Natural killer cell (primary cell): ENCODE data around the gene CCNK. TPM values are rescaled to one million over a fixed set of nuclear protein-coding genes. Genes with fewer than 3 reads are reported as not detected.

ENCODE experiments used
- ATAC-seq, 3 donors: fragments of 150-1000 bp in 2 of 3; fragments of 200-7000 bp in 1 of 3; cut with Tn5 transposase; 1 replicate in 1 of 3; 2 replicates in 2 of 3; pipeline ENCODE4 v1.10.0; 2021; ENCODE audit warnings: mild to moderate bottlenecking in 2 of 3, moderate library complexity in 2 of 3
- DNase-seq, 2 donors: peaks; one replicate each; pipeline versions ENCODE4 v3.0.0 to v3.0.0-alpha.2; 2013 to 2021; ENCODE audit warnings: mixed read lengths in 1 of 2
- H3K27ac ChIP-seq: one replicate; pipeline ENCODE4 v1.5.1; 2013; ENCODE audit warnings: mild to moderate bottlenecking, low read length
- H3K27me3 ChIP-seq: one replicate; pipeline ENCODE4 v1.6.1; 2013; ENCODE audit warnings: low read length; ENCODE audit not compliant: control insufficient read depth, insufficient read depth
- H3K36me3 ChIP-seq: one replicate; pipeline ENCODE4 v1.6.1; 2013; ENCODE audit warnings: low read length; ENCODE audit not compliant: control insufficient read depth, insufficient read depth
- H3K4me1 ChIP-seq: one replicate; pipeline ENCODE4 v1.6.1; 2013; ENCODE audit warnings: low read length; ENCODE audit not compliant: control insufficient read depth, insufficient read depth
- H3K4me3 ChIP-seq: one replicate; pipeline ENCODE4 v1.5.1; 2013; ENCODE audit warnings: low read length
- H3K9me3 ChIP-seq: one replicate; pipeline ENCODE4 v1.6.1; 2013; ENCODE audit warnings: low read length; ENCODE audit not compliant: control insufficient read depth, insufficient read depth
- H3K27ac Mint-ChIP-seq, 2 donors: one replicate each; pipeline ENCODE4 v1.8.0; 2022; ENCODE audit warnings: mild to moderate bottlenecking in 2 of 2, mixed read lengths in 2 of 2, moderate library complexity in 1 of 2
- H3K27me3 Mint-ChIP-seq, 2 donors: one replicate each; pipeline ENCODE4 v1.8.0; 2022; ENCODE audit warnings: low read depth in 2 of 2, mixed read lengths in 2 of 2
- H3K36me3 Mint-ChIP-seq: one replicate; pipeline ENCODE4 v1.8.0; 2022; ENCODE audit warnings: mixed read lengths
- H3K4me1 Mint-ChIP-seq, 2 donors: one replicate each; pipeline ENCODE4 v1.8.0; 2022; ENCODE audit warnings: mixed read lengths in 2 of 2
- H3K4me3 Mint-ChIP-seq: one replicate; pipeline ENCODE4 v1.8.0; 2022; ENCODE audit warnings: mild to moderate bottlenecking, moderate library complexity, mixed read lengths
- H3K9me3 Mint-ChIP-seq, 2 donors: one replicate each; pipeline ENCODE4 v1.8.0; 2022; ENCODE audit warnings: mixed read lengths in 2 of 2
- CTCF ChIP-seq: fragments of 200-600 bp; IDR thresholded peaks from one replicate; pipeline ENCODE4 v1.8.0; 2022; ENCODE audit warnings: antibody characterized with exemption
- WGBS: methylation state at CpG from one replicate; pipeline ENCODE4 v1.1.7; 2013; ENCODE audit warnings: missing lambda C conversion rate; ENCODE audit not compliant: insufficient coverage; 5-methylcytosine and 5-hydroxymethylcytosine counted together
- intact Hi-C: fragments of 100-400 bp; cut with micrococcal nuclease; formaldehyde crosslinking; loops from one replicate; pipeline ENCODE4 v1.14.2; 2022
- total RNA-seq, 4 donors: library from RNA; stranded (reverse); fragments of 120-200 nt in 1 of 4; gene quantifications; one replicate each; pipeline versions ENCODE4 v1.2.3 to v1.2.4, GENCODE V29; 2013 to 2022

The CCNK gene
- total RNA-seq, 3 donors from 2014 or later (not counting 1 experiment from before 2014, with no cell fraction given), result 155 to 168 (median 165) TPM

- Mint-ChIP-seq H3K9me3 (no peaks in the 10 kb centered on the region), H3K27ac (peak overlapping the region; percentile 96 to 97), H3K4me1 (peaks cover 74 to 82% of the 10 kb centered on the region in 2 donors), H3K36me3 (no peaks in the 10 kb centered on the region), H3K27me3 (no peaks in the 10 kb centered on the region), H3K4me3 (peak overlapping the region; percentile 97)
- intact Hi-C loops, result loop anchor here (1.0 to 2.0 kb wide), 4 partner anchors 45 to 203 kb away; partner anchors contain the start of genes CCDC85C and CYP46A1
- DNase-seq (peak in 1 of 2 donors; percentile 61), ATAC-seq (no peak)
- peak overlapping the region; percentile 94 for H3K4me3 ChIP-seq
- no peak for TF ChIP-seq CTCF
- peaks cover 21% of the 10 kb centered on the region for H3K4me1 ChIP-seq
- H3K27ac ChIP-seq, result peak overlapping the region; percentile 94
- 0% methylated on average over 17 of the region's 17 CpGs for WGBS
- no peaks in the 10 kb centered on the region for H3K27me3 ChIP-seq
- H3K36me3 ChIP-seq, result no peaks in the 10 kb centered on the region
- no peaks in the 10 kb centered on the region for H3K9me3 ChIP-seq
Observed at GRCh38 chr14:99481745-99482099, 513 bp downstream of the CCNK start.

DNA sequence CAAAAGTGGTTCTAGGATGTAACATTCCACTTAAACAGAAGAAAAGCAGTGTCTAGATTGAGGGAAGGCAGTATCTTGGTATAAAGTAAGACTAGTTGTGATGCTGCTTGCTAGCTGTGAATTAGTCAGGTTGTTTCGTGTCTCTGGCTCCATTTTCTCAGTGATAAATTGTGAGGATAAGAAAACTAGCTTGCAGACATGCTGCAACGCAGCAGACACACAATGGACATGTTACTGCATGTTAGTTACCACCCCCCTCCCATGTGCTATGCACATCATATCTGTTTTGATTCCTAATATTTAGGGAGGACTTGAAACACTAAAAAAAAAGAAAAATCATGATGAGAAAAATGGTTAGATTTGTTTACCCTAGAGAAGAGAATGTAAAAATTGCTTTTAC, 2.9 kb downstream of the CCNK start:
- no peak for TF ChIP-seq CTCF
- Mint-ChIP-seq H3K27ac (peak overlapping the region; percentile 48 to 60), H3K4me1 (peaks cover 67 to 78% of the 10 kb centered on the region in 2 donors), H3K27me3 (no peaks in the 10 kb centered on the region), H3K36me3 (no peaks in the 10 kb centered on the region), H3K4me3 (no peak overlapping the region), H3K9me3 (no peaks in the 10 kb centered on the region)
- H3K27me3 ChIP-seq, result no peaks in the 10 kb centered on the region
- intact Hi-C loops, result no loop called here
- no peaks in the 10 kb centered on the region for H3K9me3 ChIP-seq
- H3K4me1 ChIP-seq, result peaks cover 15% of the 10 kb centered on the region
- no peaks in the 10 kb centered on the region for H3K36me3 ChIP-seq
- ATAC-seq, result no peak
- no peak overlapping the region for H3K27ac ChIP-seq
- H3K4me3 ChIP-seq, result no peak overlapping the region
- no peak for DNase-seq
- 82% methylated on average over 1 of the region's 2 CpGs for WGBS

GRCh38 chr14:99497341-99497740, 16.1 kb downstream of the CCNK start:
- DNase-seq (no peak), ATAC-seq (no peak)
- Histone ChIP-seq H3K36me3 (peaks cover 78% of the 10 kb centered on the region), H3K27ac (no peak overlapping the region), H3K9me3 (no peaks in the 10 kb centered on the region), H3K4me3 (no peak overlapping the region), H3K4me1 (no peaks in the 10 kb centered on the region), H3K27me3 (no peaks in the 10 kb centered on the region)
- WGBS, result 100% methylated on average over 2 of the region's 2 CpGs
- Mint-ChIP-seq H3K4me1 (peaks cover 18 to 29% of the 10 kb centered on the region in 2 donors), H3K9me3 (no peaks in the 10 kb centered on the region), H3K4me3 (no peak overlapping the region), H3K27ac (no peak overlapping the region), H3K36me3 (peaks cover 11% of the 10 kb centered on the region), H3K27me3 (no peaks in the 10 kb centered on the region)
- no peak for TF ChIP-seq CTCF
- intact Hi-C loops, result no loop called here

DNA sequence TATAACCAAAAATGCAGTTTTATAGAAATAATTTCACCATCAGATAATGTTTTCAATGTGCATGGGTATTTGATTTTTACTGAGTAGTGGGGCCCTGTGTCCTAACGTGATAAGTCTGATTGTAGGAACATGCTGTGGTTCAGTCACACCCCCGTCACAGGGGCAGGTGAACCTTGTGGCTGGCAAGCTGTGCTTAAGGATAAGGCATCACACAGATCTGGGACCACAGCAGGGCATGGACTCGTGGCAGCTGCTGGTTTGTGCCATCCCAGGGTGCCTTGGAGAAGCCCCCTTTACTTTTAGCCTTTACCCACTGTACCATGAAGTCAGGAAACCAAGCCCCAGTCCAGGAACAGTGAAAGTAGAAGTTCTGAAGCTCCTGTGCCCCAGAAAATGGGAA, 16.7 kb downstream of the CCNK start:
- no peak for TF ChIP-seq CTCF
- H3K9me3 ChIP-seq, result no peaks in the 10 kb centered on the region
- Mint-ChIP-seq H3K9me3 (no peaks in the 10 kb centered on the region), H3K36me3 (peaks cover 17% of the 10 kb centered on the region), H3K27me3 (no peaks in the 10 kb centered on the region), H3K27ac (no peak overlapping the region), H3K4me1 (peaks cover 14 to 23% of the 10 kb centered on the region in 2 donors), H3K4me3 (no peak overlapping the region)
- no peaks in the 10 kb centered on the region for H3K4me1 ChIP-seq
- H3K36me3 ChIP-seq, result peaks cover 79% of the 10 kb centered on the region
- intact Hi-C loops, result no loop called here
- WGBS, result 91% methylated on average over 3 of the region's 3 CpGs
- peak in 1 of 3 donors; percentile 22 for ATAC-seq
- no peak for DNase-seq
- no peaks in the 10 kb centered on the region for H3K27me3 ChIP-seq
- H3K4me3 ChIP-seq, result no peak overlapping the region
- no peak overlapping the region for H3K27ac ChIP-seq
